Activated T-cell treated with anti-CD3 and anti-CD28 coated beads, Interleukin-2, amount 50 U/mL, for 24 hours (primary cell): ENCODE data around the gene PPP4R3B.
"Not testable (repeated sequence)": the region's sequence is repeated elsewhere in the genome, so short reads cannot be mapped to it uniquely, and the experiment has no call there.

ENCODE experiments used
- DNase-seq: peaks from one replicate; pipeline ENCODE4 v3.0.0-alpha.2; 2020
- H3K27ac Mint-ChIP-seq: 2 replicates; pipeline ENCODE4 v1.8.0; 2020; ENCODE audit warnings: mild to moderate bottlenecking, mixed read lengths
- H3K27me3 Mint-ChIP-seq: 2 replicates; pipeline ENCODE4 v1.8.0; 2020; ENCODE audit warnings: mixed read lengths
- H3K36me3 Mint-ChIP-seq: 2 replicates; pipeline ENCODE4 v1.8.0; 2020; ENCODE audit warnings: low read depth, mixed read lengths
- H3K4me1 Mint-ChIP-seq: 2 replicates; pipeline ENCODE4 v1.8.0; 2020; ENCODE audit warnings: low read depth, mixed read lengths
- H3K4me3 Mint-ChIP-seq: 2 replicates; pipeline ENCODE4 v1.8.0; 2020; ENCODE audit warnings: mild to moderate bottlenecking, moderate library complexity, mixed read lengths
- H3K9me3 Mint-ChIP-seq: 2 replicates; pipeline ENCODE4 v1.8.0; 2020; ENCODE audit warnings: mixed read lengths

PPP4R3B gene

GRCh38 chr2:55567298-55567697 is 50.1 kb downstream of the PPP4R3B start:
- Mint-ChIP-seq H3K36me3 (peaks cover 79% of the 10 kb centered on the region), H3K27me3 (no peaks in the 10 kb centered on the region), H3K4me1 (peaks cover 26% of the 10 kb centered on the region), H3K27ac (peak overlapping the region; percentile 55), H3K4me3 (no peak overlapping the region), H3K9me3 (peaks cover 2% of the 10 kb centered on the region)
- no peak for DNase-seq

- DNase-seq: no peak
- peaks cover 2% of the 10 kb centered on the region for H3K9me3 Mint-ChIP-seq
- peaks cover 26% of the 10 kb centered on the region for H3K4me1 Mint-ChIP-seq
- H3K27ac Mint-ChIP-seq: peak overlapping the region; percentile 74
- no peaks in the 10 kb centered on the region for H3K27me3 Mint-ChIP-seq
- peaks cover 89% of the 10 kb centered on the region for H3K36me3 Mint-ChIP-seq
- no peak overlapping the region for H3K4me3 Mint-ChIP-seq
Measured at GRCh38 chr2:55565613-55566012, 51.8 kb downstream of the PPP4R3B start.

GRCh38 chr2:55560855-55561254 is 56.6 kb downstream of the PPP4R3B start:
- DNase-seq: no peak
- peaks cover 94% of the 10 kb centered on the region for H3K36me3 Mint-ChIP-seq
- H3K27ac Mint-ChIP-seq: no peak overlapping the region
- peaks cover 2% of the 10 kb centered on the region for H3K9me3 Mint-ChIP-seq
- H3K4me3 Mint-ChIP-seq: no peak overlapping the region
- H3K4me1 Mint-ChIP-seq: peaks cover 5% of the 10 kb centered on the region
- no peaks in the 10 kb centered on the region for H3K27me3 Mint-ChIP-seq

- H3K36me3 Mint-ChIP-seq: peaks cover 94% of the 10 kb centered on the region
- no peaks in the 10 kb centered on the region for H3K27me3 Mint-ChIP-seq
- no peak overlapping the region for H3K4me3 Mint-ChIP-seq
- no peak overlapping the region for H3K27ac Mint-ChIP-seq
- DNase-seq: no peak
- no peaks in the 10 kb centered on the region for H3K9me3 Mint-ChIP-seq
- peaks cover 11% of the 10 kb centered on the region for H3K4me1 Mint-ChIP-seq
Measured at GRCh38 chr2:55556809-55557208, 60.6 kb downstream of the PPP4R3B start.

GRCh38 chr2:55555977-55556376 is 61.4 kb downstream of the PPP4R3B start:
- no peak overlapping the region for H3K4me3 Mint-ChIP-seq
- no peaks in the 10 kb centered on the region for H3K27me3 Mint-ChIP-seq
- H3K36me3 Mint-ChIP-seq: peaks cover 90% of the 10 kb centered on the region
- peak overlapping the region; percentile 52 for H3K27ac Mint-ChIP-seq
- no peak for DNase-seq
- no peaks in the 10 kb centered on the region for H3K9me3 Mint-ChIP-seq
- H3K4me1 Mint-ChIP-seq: peaks cover 11% of the 10 kb centered on the region

GRCh38 chr2:55553321-55553720 is 64.1 kb downstream of the PPP4R3B start:
- no peak overlapping the region for H3K4me3 Mint-ChIP-seq
- no peaks in the 10 kb centered on the region for H3K9me3 Mint-ChIP-seq
- peaks cover 11% of the 10 kb centered on the region for H3K4me1 Mint-ChIP-seq
- H3K36me3 Mint-ChIP-seq: peaks cover 90% of the 10 kb centered on the region
- DNase-seq: no peak
- H3K27me3 Mint-ChIP-seq: no peaks in the 10 kb centered on the region
- H3K27ac Mint-ChIP-seq: peak overlapping the region; percentile 17

- Mint-ChIP-seq H3K27me3 (no peaks in the 10 kb centered on the region), H3K4me3 (no peak overlapping the region), H3K9me3 (no peaks in the 10 kb centered on the region), H3K36me3 (peaks cover 84% of the 10 kb centered on the region), H3K27ac (peak overlapping the region; percentile 47), H3K4me1 (peaks cover 11% of the 10 kb centered on the region)
- no peak for DNase-seq
Measured at GRCh38 chr2:55550368-55551102, 66.9 kb downstream of the PPP4R3B start.

- not testable (repeated sequence) for H3K9me3 Mint-ChIP-seq, H3K4me1 Mint-ChIP-seq, DNase-seq, H3K27me3 Mint-ChIP-seq, H3K4me3 Mint-ChIP-seq
- Mint-ChIP-seq H3K36me3 (peaks cover 85% of the 10 kb centered on the region), H3K27ac (peak overlapping the region; percentile 69)
Measured at GRCh38 chr2:55547679-55548078, 69.7 kb downstream of the PPP4R3B start.

- H3K27ac Mint-ChIP-seq: peak overlapping the region; percentile 18
- peaks cover 83% of the 10 kb centered on the region for H3K36me3 Mint-ChIP-seq
Measured at GRCh38 chr2:55547001-55547400, 70.4 kb downstream of the PPP4R3B start.

GRCh38 chr2:55530539-55531081 is 86.8 kb downstream of the PPP4R3B start:
- Mint-ChIP-seq H3K4me1 (peaks cover 19% of the 10 kb centered on the region), H3K9me3 (no peaks in the 10 kb centered on the region), H3K27ac (peak overlapping the region; percentile 60), H3K36me3 (peaks cover 73% of the 10 kb centered on the region), H3K4me3 (no peak overlapping the region), H3K27me3 (no peaks in the 10 kb centered on the region)
- no peak for DNase-seq

More at GRCh38 chr2:55547001-55547400, 70.4 kb downstream of the PPP4R3B start:
- H3K27me3 Mint-ChIP-seq: no peaks in the 10 kb centered on the region
- H3K4me1 Mint-ChIP-seq: no peaks in the 10 kb centered on the region
- no peak overlapping the region for H3K4me3 Mint-ChIP-seq
- no peak for DNase-seq
- no peaks in the 10 kb centered on the region for H3K9me3 Mint-ChIP-seq

- H3K27me3 Mint-ChIP-seq: no peaks in the 10 kb centered on the region
- peaks cover 72% of the 10 kb centered on the region for H3K36me3 Mint-ChIP-seq
- no peak for DNase-seq
- H3K9me3 Mint-ChIP-seq: no peaks in the 10 kb centered on the region
- no peak overlapping the region for H3K4me3 Mint-ChIP-seq
- peaks cover 16% of the 10 kb centered on the region for H3K4me1 Mint-ChIP-seq
- no peak overlapping the region for H3K27ac Mint-ChIP-seq
Measured at GRCh38 chr2:55526174-55526573, 91.2 kb downstream of the PPP4R3B start.

GRCh38 chr2:55524884-55525437 is 92.5 kb downstream of the PPP4R3B start:
- Mint-ChIP-seq H3K4me3 (no peak overlapping the region), H3K27me3 (no peaks in the 10 kb centered on the region), H3K9me3 (no peaks in the 10 kb centered on the region), H3K27ac (no peak overlapping the region), H3K4me1 (peaks cover 14% of the 10 kb centered on the region), H3K36me3 (peaks cover 65% of the 10 kb centered on the region)
- DNase-seq: no peak

GRCh38 chr2:55519938-55520885 is 97.2 kb downstream of the PPP4R3B start:
- no peaks in the 10 kb centered on the region for H3K9me3 Mint-ChIP-seq
- peaks cover 19% of the 10 kb centered on the region for H3K4me1 Mint-ChIP-seq
- H3K27me3 Mint-ChIP-seq: no peaks in the 10 kb centered on the region
- H3K4me3 Mint-ChIP-seq: peak overlapping the region; percentile 98
- H3K27ac Mint-ChIP-seq: peak overlapping the region; percentile 98
- no peak for DNase-seq
- H3K36me3 Mint-ChIP-seq: peaks cover 42% of the 10 kb centered on the region

GRCh38 chr2:55518841-55519165 is 98.6 kb downstream of the PPP4R3B start:
- peaks cover 19% of the 10 kb centered on the region for H3K4me1 Mint-ChIP-seq
- no peaks in the 10 kb centered on the region for H3K9me3 Mint-ChIP-seq
- H3K27ac Mint-ChIP-seq: peak overlapping the region; percentile 98
- peaks cover 28% of the 10 kb centered on the region for H3K36me3 Mint-ChIP-seq
- no peaks in the 10 kb centered on the region for H3K27me3 Mint-ChIP-seq
- no peak for DNase-seq
- H3K4me3 Mint-ChIP-seq: peak overlapping the region; percentile 98
